Activated CD4-positive, alpha-beta T cell treated with anti-CD3 and anti-CD28 coated beads for 48 hours (primary cell): ENCODE measurements around the gene UNC79.
"Not testable (repeated sequence)": the region's sequence is repeated elsewhere in the genome, so short reads cannot be mapped to it uniquely, and the experiment has no call there.

Experiments used
- DNase-seq: peaks from one replicate; pipeline ENCODE4 v3.0.0-alpha.2; 2020

Gene UNC79

DNA sequence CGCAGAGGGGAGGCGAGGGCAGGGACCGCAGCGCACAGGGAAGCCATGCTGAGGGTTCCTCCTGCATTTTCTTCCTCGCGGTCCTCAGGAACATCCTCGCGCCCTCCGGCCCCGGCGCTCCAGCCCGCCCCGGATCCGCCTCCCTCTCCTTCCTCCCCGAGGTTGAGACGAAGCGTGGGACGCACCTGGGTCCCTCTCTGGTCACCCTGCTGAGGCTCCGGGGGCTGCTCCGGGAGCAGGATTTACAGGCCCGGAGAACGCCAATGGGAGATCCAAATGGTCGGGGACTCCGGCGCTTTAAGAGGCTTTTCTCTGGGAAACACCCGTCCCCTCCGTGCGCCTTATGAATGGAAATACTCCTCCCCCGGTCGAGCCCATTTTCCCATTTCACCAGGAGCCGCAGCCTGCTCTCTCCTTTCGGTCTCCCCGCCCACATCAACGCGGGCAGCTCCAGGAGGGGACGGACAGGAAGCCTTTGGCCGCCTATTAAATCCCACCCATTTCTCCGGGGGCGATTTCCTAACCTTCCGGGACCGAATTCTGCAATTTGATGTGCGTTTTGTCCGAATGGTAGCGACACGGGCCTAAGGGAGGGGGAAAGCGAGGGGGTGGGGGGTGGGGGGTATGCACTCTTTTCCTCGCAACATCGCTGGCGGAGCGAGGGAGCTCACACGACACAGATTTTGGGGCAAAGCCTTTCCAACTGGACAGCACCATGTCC is at the start of gene UNC79:
TSS of gene UNC79 (plus strand) at position 625 of the 721 bp plus-strand sequence. CDS start at position 716, 91 bp downstream.
- no peak for DNase-seq

DNA sequence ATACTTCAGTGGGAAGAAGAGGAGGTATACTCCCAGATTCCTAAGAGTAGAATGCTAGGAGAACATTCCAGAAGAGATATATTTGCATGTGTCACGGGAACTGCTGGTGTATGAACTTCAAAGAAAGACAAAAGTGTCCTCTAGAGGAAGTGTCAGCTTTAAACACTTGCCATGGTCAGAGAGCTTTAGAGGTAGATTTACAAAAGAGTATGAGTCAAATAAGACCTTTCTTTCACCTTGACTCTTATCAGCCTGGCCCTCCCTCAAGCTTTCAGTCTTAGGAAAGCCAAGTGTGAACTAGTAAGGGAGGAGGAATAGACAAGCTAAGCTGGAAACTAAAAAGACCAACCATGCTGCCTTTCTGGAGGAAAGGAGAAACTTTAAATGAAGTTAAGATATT is 49.1 kb upstream of the UNC79 start:
- DNase-seq = no peak

DNA sequence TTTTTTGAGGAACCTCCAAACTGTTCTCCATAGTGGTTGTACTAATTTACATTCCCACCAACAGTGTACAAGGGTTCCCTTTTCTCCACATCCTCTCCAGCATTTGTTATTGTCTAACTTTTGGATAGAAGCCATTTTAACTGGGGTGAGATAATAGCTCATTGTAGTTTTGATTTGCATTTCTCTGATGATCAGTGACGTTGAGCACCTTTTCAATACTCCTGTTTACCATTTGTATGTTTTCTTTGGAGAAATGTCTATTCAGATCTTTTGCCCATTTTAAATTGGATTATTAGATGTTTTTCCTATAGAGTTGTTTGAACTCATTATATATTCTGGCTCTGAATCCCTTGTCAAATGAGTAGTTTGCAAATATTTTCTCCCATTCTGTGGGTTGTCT is 46.5 kb upstream of the UNC79 start:
- DNase-seq = not testable (repeated sequence)

DNA sequence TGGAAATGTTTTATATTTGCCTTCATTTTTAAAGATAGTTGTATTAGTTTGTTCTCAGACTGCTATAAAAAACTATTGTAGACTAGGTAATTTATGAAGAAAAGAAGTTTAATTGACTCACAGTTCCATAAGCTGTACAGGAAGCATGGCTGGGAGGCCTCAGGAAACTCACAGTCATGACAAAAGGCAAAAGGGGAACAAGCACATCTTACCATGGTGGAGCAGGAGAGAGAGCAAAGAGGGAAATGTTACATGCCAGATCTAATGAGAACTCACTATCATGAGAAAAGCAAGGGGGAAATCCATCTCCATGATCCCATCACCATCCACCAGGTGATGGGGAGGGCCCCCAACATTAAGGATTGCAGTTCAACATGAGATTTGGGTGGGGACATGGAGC is 35.5 kb upstream of the UNC79 start:
- DNase-seq = no peak

DNA sequence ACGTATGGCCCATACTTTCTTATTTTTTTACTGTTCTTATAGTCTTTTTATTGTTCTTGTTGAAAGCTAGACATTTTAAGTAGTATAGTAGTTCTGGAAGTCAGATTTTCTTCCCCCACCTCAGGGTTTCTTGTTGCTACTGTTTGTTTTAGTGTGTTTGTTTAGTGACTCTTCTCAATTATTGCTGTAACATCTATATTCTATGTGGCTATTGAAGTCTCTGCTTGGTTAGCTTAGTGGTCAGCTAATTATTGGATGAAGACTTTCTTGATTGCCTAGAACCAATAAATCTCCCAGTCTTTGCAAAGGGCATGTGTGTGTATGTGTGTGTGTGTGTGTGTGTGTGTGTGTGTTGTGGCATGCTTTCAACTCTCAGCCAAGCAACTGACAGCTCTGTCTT is 34.3 kb upstream of the UNC79 start:
- DNase-seq = no peak

DNA sequence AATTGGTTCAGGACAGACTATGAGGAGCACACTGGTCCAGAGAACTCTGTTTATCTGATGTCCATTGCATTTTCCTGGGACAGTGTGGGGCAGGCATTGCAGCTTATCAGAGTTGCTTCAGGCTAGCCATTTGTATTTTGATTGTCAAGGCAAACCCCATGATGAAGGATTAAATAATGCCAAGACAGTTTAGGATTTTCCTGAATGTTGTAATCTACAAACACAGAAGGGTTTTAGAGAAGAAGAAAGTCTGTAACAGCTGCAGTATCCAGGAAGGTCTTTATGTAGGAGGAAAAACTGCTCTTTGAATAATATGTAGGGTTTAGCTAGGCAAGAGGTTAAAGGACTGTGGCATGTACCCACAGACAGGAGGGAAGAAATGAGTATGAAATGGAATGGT is 32.2 kb upstream of the UNC79 start:
- DNase-seq = no peak

DNA sequence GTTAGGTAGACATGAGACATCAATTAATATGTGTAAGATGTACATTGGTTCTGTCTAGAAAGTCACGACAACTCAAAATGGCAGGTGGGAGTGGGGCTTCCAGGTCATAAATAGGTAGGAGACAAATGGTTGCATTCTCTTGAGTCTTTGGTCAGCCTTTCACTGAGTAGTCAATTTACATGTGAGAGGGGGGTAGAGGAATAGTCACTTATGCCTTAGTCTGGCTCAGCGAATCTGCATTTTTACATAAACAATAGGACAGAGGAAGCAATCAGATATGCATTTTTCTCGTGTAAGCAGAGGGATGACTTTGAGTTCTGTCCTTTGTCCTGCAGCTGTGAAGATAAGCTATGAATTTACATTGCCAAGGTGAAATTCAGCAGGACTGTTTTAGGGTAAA is 27.8 kb upstream of the UNC79 start:
- DNase-seq = no peak

DNA sequence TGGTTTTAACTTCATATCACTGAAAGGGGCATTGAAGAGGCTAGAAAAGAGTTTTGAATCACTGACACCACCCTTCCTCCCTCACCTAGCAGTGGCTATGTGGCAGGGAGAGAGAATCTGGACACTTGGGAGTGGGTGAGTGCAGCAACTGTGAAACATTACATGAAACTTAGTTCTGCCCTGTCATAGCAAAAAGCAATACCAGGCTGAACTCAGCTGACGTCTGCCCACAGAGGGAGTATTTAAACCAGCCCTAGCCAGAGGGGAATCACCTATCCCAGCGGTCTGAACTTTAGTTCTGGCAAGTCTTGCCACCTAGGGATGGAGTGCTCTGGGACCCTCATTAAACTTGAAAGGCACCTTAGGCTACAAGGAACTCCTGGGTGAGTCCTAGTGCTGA is 20.7 kb upstream of the UNC79 start:
- no peak for DNase-seq

DNA sequence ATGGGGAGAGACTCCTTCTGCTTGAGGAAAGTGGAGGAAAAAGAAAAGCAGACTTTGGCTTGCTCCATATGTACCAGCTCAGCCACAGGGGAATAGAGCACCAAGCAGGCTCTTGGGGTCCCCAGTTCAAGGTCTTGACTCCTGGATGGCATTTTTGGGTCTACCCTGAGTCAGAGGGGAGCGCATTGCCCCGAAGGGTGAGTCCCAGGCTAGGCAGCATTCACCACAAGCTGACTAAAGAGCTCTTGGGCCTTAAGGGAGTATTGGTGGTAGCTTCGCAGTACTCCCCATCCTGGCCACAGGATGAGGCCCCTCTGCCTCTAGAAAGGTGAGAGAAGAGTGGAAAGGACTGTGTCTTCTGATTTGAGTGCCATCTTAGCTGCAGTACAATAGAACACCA is 19.8 kb upstream of the UNC79 start:
- no peak for DNase-seq

DNA sequence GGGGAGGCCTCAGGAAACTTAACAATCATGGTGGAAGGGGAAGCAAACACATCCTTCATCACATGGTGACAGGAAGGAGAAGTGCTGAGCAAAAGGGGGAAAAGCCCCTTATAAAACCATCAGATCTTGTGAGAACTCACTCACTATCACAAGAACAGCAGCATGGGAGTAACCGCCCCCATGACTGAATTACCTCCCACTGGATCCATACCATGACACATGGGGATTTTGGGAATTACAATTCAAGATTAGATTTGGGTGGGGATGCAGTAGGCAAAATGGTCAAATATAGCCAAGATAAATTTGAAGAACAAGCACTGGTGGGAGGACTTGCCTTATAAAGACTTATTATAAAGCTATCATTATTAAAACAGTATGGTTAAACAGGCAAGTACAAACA is 5.6 kb upstream of the UNC79 start:
- DNase-seq = not testable (repeated sequence)

DNA sequence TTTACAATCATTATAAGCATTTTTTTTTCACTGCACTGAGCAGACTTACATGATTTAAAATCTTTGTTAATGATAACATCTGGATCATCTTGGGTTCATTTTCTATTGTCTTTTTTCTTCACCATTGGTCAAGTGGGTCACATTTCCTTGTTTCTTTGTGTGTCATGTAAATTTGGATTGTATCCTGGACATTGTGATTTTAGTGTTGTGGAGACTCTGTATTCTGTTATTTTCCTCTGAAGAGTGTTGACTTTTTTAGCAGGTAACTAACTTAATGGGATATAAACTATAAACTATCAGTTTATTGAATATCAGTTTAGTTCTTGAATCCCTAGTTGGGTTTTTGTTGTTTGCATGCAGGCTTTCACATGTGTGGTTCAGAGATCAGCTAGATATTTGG is 4.0 kb upstream of the UNC79 start:
- DNase-seq = no peak

DNA sequence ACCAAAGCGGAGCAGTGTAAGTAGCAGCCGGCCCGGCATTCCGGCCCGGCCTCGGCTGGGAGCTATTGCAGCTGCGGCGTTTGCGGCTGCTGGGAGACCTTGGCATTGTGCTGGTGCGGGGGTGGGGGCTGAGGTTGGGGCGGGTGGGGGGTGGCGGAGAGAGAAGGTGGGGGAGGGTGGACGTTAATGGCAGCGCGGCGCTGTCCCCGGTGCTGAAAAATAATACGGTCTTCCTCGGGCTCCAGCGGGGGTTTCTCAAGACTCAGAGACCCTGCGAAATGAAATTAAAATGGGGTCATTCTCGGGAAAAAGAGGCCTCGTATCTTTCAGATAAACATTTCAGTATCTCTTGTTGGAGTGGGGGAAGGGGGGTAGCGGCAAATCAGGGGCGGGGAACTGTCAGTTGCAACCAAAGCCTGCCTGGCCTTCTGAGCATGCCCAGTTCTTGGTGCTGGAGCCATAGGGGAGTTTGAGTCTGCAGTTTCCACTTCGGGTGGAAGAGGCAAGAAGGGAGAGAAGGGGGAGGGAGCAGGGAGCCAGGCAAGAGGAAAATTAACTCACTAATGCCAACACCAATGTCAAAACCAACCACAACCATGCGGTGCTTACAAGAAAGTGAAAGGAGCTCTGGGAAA is 414 bp downstream of the UNC79 start:
- DNase-seq = no peak

DNA sequence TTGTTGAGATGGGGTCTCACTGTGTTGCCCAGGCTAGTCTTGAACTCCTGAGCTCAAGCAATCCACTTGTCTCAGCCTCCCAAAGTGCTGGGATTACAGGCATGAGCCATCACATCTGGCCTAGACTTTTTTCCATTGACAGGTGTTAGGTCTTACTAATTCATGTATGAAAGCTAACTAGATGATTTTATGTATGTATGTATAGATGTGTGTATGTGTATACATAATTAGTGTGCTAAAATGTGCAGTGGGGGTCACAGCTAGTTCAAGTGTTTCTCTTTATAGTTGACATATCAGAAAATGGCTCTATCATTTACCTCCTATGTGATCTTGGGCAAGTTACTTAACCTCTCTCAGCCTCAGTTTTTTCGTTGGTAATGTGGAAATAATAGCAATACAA is 23.5 kb downstream of the UNC79 start:
- no peak for DNase-seq

DNA sequence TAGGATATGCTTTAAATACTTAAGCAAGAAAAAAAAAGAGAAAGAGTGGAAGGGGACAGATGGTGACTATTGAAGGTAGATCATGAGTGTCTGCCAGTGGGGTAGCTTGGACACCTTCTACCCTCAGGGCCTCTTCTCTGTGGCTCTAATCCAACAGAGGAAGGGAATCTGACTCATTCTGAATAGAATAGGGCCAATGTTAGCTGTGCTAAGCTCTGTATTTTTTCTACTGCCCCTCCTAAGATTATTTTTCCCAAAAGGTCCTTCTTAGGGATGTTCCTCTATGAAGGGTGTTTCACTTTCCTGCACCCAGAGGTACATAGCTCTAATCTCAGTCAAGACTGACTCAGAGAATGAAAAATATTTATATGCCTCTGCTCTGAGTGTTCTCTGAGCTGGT is 25.6 kb downstream of the UNC79 start:
- no peak for DNase-seq

DNA sequence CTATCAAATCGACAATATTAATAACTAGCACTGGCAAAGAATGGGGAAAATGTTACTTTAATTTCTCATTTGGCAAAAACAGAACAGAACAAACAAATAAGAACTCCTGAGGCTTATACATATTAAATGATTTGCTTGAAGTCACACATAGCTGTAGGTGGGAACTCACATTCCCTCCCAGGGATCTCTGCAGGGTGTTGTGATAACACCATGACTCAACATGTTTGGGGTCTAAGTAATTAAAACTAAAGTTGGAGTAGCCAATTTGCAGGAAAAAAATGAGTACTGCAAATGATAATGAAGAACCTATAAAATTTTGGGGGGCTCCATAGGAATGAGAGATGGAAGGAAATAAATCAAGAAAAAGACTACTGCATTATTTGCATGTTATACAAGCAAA is 27.5 kb downstream of the UNC79 start:
- no peak for DNase-seq

DNA sequence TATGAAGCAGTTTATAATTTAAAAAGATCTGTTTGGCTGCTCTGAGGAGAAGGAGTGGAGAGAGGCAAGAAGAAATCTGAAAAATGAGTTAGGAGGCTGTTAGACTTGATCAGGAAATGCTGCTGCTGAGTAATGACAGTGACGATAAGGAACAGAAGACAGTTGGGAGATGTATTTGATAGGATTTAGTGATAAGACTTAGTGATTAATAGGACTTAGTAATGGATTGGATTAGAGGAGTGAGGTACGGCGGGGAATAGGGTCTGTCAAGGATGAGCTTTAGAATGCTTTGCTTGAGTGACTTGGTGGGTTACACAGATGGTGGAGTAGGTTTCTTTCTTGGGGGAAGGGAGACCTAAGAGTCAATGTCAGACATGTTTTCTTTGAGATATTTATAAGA is 31.7 kb downstream of the UNC79 start:
- DNase-seq = no peak

DNA sequence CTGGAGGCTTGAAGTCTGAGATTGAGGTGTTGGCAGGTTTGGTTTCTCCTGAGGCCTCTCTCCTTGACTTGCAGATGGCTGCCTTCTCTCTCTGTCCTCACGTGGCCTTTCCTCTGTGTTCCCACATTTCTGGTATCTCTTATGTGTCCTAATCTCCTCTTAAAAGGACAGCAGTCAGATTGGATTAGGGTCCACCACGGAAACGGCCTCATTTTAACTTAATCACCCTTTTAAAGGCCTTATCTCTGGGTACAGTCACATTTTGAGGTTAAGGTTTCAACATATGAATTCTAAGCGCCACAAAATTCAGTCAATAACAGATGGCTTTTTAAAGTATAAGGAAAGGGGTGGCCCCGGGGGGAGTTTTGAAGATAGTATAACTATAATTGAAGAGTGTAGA is 33.5 kb downstream of the UNC79 start:
- no peak for DNase-seq

DNA sequence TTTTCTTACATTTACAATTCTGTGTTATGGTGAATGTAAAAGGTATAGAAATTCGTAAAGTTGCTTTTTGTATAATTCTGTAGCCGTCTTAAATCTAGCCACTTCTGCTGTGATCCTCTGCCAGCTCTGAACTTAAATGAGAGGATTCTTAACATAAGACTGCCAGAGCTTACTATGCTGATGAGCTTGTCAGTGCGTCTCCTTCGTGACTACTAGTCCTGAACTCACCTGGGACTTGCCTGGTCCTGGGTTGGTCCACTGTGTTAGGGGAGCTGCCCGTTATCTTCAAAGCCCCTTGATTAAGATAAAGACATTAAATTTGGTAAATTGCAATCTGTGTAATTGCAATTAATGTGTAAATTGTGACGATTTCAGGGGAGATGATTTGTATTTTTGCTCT is 44.7 kb downstream of the UNC79 start:
- no peak for DNase-seq

DNA sequence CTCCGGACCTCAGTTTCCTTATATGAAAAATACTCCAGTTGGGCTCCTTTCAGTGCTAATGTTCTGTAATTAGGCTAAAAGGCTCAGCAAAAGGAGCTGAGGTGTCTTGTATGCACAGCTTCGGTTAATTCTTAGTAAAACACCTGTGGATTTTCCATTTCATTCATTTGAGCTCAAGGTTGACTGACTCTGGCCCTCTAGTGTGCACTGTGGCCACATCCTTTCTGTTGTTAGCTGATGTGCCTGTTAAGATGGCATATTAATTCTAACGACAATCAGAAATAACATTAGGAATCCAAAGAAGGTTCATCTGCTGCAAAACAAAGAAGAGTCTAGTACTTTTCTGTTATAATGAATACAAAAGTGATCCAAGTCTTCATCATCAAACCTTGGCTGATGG is 45.6 kb downstream of the UNC79 start:
- DNase-seq = no peak

DNA sequence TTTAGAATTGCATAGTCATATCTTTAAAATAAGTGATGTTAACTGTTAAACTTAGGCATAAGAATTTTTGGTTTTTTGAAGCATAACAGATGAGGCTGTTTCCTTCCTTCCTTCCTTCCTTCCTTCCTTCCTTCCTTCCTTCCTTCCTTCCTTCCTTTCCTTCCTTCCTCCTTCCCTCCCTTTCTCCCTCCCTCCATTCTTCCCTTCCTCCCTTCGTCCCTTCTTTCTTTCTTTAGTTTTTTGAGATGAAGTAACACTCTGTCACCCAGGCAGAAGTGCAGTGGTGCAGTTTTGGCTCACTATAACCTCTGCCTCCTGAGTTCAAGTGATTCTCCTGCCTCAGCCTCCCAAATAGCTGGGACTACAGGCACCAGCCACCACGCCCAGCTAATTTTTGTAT is 48.3 kb downstream of the UNC79 start:
- not testable (repeated sequence) for DNase-seq

DNA sequence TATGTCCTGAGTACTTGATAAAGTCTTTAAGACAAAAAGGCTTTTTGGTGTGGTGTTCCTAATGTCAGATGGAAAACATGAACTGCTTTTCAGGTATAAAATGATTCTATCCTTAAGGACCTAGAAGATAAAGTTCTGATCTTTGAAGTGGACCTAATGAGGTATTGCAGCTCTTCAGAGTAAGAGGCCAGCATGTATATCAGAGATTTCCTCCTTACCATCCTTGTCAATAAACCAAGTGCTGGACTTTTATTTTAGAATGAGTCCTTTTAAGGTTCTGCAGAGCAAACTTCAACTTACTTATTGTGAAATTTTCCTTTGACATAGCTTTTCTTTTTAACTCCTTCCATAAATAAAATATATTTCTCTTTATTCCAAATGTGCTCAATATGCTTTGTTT is 50.1 kb downstream of the UNC79 start:
- DNase-seq = no peak

DNA sequence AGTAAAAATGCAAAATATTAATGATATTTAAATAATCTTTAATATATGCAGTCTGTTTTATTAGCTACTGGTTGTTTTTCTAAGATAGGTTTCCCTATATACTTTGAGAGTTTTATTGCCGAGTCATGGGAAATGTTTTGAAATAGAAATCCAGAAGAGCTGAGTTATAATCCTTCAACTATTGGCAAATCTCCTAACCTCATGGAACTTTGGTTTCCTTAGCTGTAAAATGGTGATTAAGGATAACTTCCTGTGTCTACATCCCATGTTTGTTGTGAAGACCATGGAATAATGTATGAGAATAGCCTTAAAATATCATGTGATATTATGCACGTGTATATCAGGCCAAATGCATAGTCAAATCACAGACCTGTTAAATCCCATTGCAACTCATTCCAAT is 51.0 kb downstream of the UNC79 start:
- no peak for DNase-seq

DNA sequence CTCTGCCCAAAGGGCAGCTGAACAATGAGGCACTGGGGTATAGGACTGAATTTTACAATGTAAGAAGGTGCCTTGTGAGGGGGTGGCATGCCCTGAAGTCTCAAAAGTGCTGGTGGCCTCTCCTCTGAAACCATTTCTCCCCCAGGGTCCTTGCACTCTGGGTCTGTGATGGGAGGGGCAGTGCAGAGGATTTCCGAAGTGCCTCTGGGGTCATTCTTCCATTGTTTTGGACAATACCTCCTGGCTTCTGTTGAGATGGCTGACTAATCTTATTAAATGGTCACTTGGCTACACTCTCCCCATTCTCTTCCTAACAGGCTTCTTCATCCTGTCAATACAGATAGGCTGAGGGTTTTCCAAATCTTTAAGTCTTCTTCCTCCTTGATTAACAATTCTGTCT is 59.3 kb downstream of the UNC79 start:
- no peak for DNase-seq

DNA sequence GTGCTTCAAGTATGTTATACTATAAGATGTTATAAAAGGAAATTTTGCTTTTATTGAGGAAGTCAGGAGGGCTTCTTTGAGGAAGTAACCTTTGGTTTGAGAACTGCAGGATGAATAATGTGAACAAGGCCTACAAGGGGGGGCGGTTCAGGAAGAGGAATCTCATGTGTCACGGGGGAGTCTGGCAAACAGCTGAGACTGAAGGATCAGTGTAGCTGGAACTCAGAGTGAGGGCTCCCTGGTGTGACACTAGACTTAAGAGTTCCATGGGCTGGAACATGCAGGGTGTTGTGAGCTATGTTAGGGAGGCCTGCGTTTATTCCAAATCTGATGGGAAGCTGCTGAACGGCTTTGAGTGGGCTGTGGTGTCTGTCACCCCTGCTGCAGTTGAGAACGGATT is 62.3 kb downstream of the UNC79 start:
- no peak for DNase-seq

DNA sequence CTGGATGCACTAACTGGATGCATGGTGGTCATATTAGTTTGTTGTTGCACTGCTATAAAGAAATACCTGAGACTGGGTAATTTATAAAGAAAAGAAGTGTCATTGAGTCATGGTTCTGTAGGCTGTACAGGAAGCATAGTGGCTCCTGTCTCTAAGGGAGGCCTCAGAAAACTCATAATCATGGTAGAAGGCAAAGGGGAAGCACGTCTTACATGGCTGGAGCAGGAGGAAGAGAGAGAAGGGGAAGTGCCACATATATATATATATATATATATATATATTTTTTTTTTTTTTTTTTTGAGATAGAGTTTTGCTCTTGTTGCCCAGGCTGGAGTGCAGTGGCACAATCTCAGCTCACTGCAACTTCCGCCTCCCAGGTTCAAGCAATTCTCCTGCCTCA is 62.9 kb downstream of the UNC79 start:
- DNase-seq = not testable (repeated sequence)
